Astrocyte (in vitro differentiated cells and primary cell): ENCODE data around the gene CDK5RAP2.

Source experiments
- CTCF ChIP-seq: IDR thresholded peaks from 2 replicates; pipeline ENCODE4 v1.5.1; 2011; ENCODE audit warnings: low read depth, mild to moderate bottlenecking, inconsistent platforms, low read length, moderate library complexity; ENCODE audit not compliant: insufficient read depth
- EZH2 ChIP-seq: IDR thresholded peaks from 2 replicates; pipeline ENCODE4 v1.6.1; 2012; ENCODE audit warnings: mild to moderate bottlenecking, low read length, inconsistent platforms; ENCODE audit not compliant: insufficient read depth

GRCh38 chr9:120579139-120580050 is 572 bp downstream of the CDK5RAP2 start:
- no peak for TF ChIP-seq CTCF
- TF ChIP-seq EZH2 = no peak
